Left forelimb (tissue), 1 donor: Measurements from ENCODE around the gene DACH2.

Experiments
- DNase-seq: peaks from one replicate; pipeline ENCODE4 v3.0.0-alpha.2; 2018; ENCODE audit warnings: low spot score

The DACH2 gene

GRCh38 chrX:86322913-86323312 lies 174.7 kb downstream of the DACH2 start:
- no peak for DNase-seq

- no peak for DNase-seq
These were observed 180.9 kb downstream of the DACH2 start for GRCh38 chrX:86329174-86329573.

- no peak for DNase-seq
These were observed 200.4 kb downstream of the DACH2 start for GRCh38 chrX:86348669-86349068.

- DNase-seq, result no peak
These were observed 200.9 kb downstream of the DACH2 start for GRCh38 chrX:86349115-86349514.

- DNase-seq, result no peak
These were observed 221.8 kb downstream of the DACH2 start for GRCh38 chrX:86369847-86370630.

GRCh38 chrX:86370927-86371326 lies 222.7 kb downstream of the DACH2 start:
- no peak for DNase-seq

- DNase-seq, result no peak
These were observed 231.0 kb downstream of the DACH2 start for GRCh38 chrX:86379209-86379608.

GRCh38 chrX:86383681-86384540 lies 235.7 kb downstream of the DACH2 start:
- DNase-seq, result no peak

GRCh38 chrX:86407371-86407770 lies 259.1 kb downstream of the DACH2 start:
- DNase-seq, result no peak

GRCh38 chrX:86421771-86422170 lies 273.5 kb downstream of the DACH2 start:
- DNase-seq, result no peak

- no peak for DNase-seq
These were observed 287.9 kb downstream of the DACH2 start for GRCh38 chrX:86436116-86436515.

- no peak for DNase-seq
These were observed 307.2 kb downstream of the DACH2 start for GRCh38 chrX:86455495-86455894.

- no peak for DNase-seq
These were observed 312.5 kb downstream of the DACH2 start for GRCh38 chrX:86460760-86461159.

- DNase-seq, result no peak
These were observed 356.0 kb downstream of the DACH2 start for GRCh38 chrX:86504297-86504696.

GRCh38 chrX:86507331-86507730 lies 359.1 kb downstream of the DACH2 start:
- DNase-seq, result no peak

GRCh38 chrX:86579777-86580176 lies 431.5 kb downstream of the DACH2 start:
- DNase-seq, result no peak

- no peak for DNase-seq
These were observed 456.4 kb downstream of the DACH2 start for GRCh38 chrX:86604607-86605006.

GRCh38 chrX:86696951-86697350 lies 548.7 kb downstream of the DACH2 start:
- DNase-seq, result no peak

GRCh38 chrX:86711531-86712180 lies 563.4 kb downstream of the DACH2 start:
- no peak for DNase-seq

- DNase-seq, result no peak
These were observed 566.2 kb downstream of the DACH2 start for GRCh38 chrX:86714441-86714840.

GRCh38 chrX:86724277-86724676 lies 576.0 kb downstream of the DACH2 start:
- DNase-seq, result no peak

GRCh38 chrX:86747091-86747490 lies 598.8 kb downstream of the DACH2 start:
- DNase-seq, result no peak

- DNase-seq, result no peak
These were observed 657.0 kb downstream of the DACH2 start for GRCh38 chrX:86805241-86805640.
